ENCODE measurements around the gene UXS1. TPM values are rescaled to one million over a fixed set of nuclear protein-coding genes. Genes with fewer than 3 reads are reported as not detected.

UXS1 gene
- polyA plus RNA-seq, 3 donors: 23.4 to 33.8 (median 29.3) TPM

- no peak for DNase-seq
- Mint-ChIP-seq H3K27ac (no peak overlapping the region), H3K4me1 (no peaks in the 10 kb centered on the region), H3K4me3 (no peak overlapping the region), H3K36me3 (peaks cover 0 to 2% of the 10 kb centered on the region in 2 donors), H3K9me3 (peaks cover 35 to 52% (median 42%) of the 10 kb centered on the region in 7 donors), H3K27me3 (ENCODE audit: low read depth in 3 of 3) (peaks cover 1 to 3% (median 2%) of the 10 kb centered on the region in 3 donors)
- Histone ChIP-seq H3K36me3 (replicated peaks in 1 of 2; ENCODE audit: control insufficient read depth in 1 of 2, insufficient read depth in 2 of 2, low read length in 2 of 2) (no peaks in the 10 kb centered on the region), H3K4me2 (replicated peaks; ENCODE audit: extremely low read depth, low read length, poor library complexity, severe bottlenecking) (no peak overlapping the region), H2AFZ (ENCODE audit: insufficient read depth, low read depth, low read length, poor library complexity, severe bottlenecking) (no peak overlapping the region), H3K27me3 (ENCODE audit: control insufficient read depth in 2 of 2, insufficient read depth in 2 of 2, low read length in 2 of 2) (no peaks in the 10 kb centered on the region), H3K9me3 (replicated peaks in 1 of 2; ENCODE audit: control insufficient read depth in 1 of 2, insufficient read depth in 1 of 2, low read length in 2 of 2) (peaks cover 39 to 41% of the 10 kb centered on the region in 2 donors), H3K27ac (ENCODE audit: low read depth in 1 of 2, low read length in 2 of 2) (no peak overlapping the region), H4K20me1 (ENCODE audit: insufficient read depth, low read length) (no peaks in the 10 kb centered on the region), H3K4me3 (replicated peaks in 1 of 3; ENCODE audit: low read depth in 2 of 3, low read length in 3 of 3) (no peak overlapping the region), H3K9ac (ENCODE audit: insufficient read depth, low read length, poor library complexity, severe bottlenecking) (no peak overlapping the region), H3K4me1 (ENCODE audit: control insufficient read depth in 1 of 2, insufficient read depth in 2 of 2, low read length in 2 of 2) (no peaks in the 10 kb centered on the region), H3K79me2 (ENCODE audit: insufficient read depth, low read length) (no peaks in the 10 kb centered on the region)
- WGBS (ENCODE audit: insufficient coverage): 78% methylated on average over 2 of the region's 2 CpGs
- intact Hi-C loops (cut with micrococcal nuclease): no loop called here
- TF ChIP-seq CTCF (IDR thresholded peaks at IDR 0.05): no peak
Observed at GRCh38 chr2:106233350-106233706, 39.2 kb upstream of the UXS1 start.

- 100% methylated on average over 1 of the region's 1 CpG for WGBS (ENCODE audit: insufficient coverage)
- Mint-ChIP-seq H3K4me3 (no peak overlapping the region), H3K4me1 (no peaks in the 10 kb centered on the region), H3K36me3 (peaks cover 0 to 2% of the 10 kb centered on the region in 2 donors), H3K27me3 (ENCODE audit: low read depth in 3 of 3) (peaks cover 1 to 3% (median 2%) of the 10 kb centered on the region in 3 donors), H3K27ac (peak overlapping the region in 1 of 7 donors; percentile 18), H3K9me3 (peaks cover 35 to 52% (median 42%) of the 10 kb centered on the region in 7 donors)
- no peak overlapping the region for H3K9ac ChIP-seq (ENCODE audit: insufficient read depth, low read length, poor library complexity, severe bottlenecking)
- H3K4me1 ChIP-seq (ENCODE audit: control insufficient read depth in 1 of 2, insufficient read depth in 2 of 2, low read length in 2 of 2): no peaks in the 10 kb centered on the region
- intact Hi-C loops (cut with micrococcal nuclease): no loop called here
- no peak for TF ChIP-seq CTCF (IDR thresholded peaks at IDR 0.05)
- H3K36me3 ChIP-seq (replicated peaks in 1 of 2; ENCODE audit: control insufficient read depth in 1 of 2, insufficient read depth in 2 of 2, low read length in 2 of 2): no peaks in the 10 kb centered on the region
- no peak overlapping the region for H3K4me2 ChIP-seq (replicated peaks; ENCODE audit: extremely low read depth, low read length, poor library complexity, severe bottlenecking)
- DNase-seq: no peak
- peaks cover 39 to 41% of the 10 kb centered on the region in 2 donors for H3K9me3 ChIP-seq (replicated peaks in 1 of 2; ENCODE audit: control insufficient read depth in 1 of 2, insufficient read depth in 1 of 2, low read length in 2 of 2)
- H4K20me1 ChIP-seq (ENCODE audit: insufficient read depth, low read length): no peaks in the 10 kb centered on the region
- H3K79me2 ChIP-seq (ENCODE audit: insufficient read depth, low read length): no peaks in the 10 kb centered on the region
- no peak overlapping the region for H3K4me3 ChIP-seq (replicated peaks in 1 of 3; ENCODE audit: low read depth in 2 of 3, low read length in 3 of 3)
- no peak overlapping the region for H2AFZ ChIP-seq (ENCODE audit: insufficient read depth, low read depth, low read length, poor library complexity, severe bottlenecking)
- no peaks in the 10 kb centered on the region for H3K27me3 ChIP-seq (ENCODE audit: control insufficient read depth in 2 of 2, insufficient read depth in 2 of 2, low read length in 2 of 2)
- no peak overlapping the region for H3K27ac ChIP-seq (ENCODE audit: low read depth in 1 of 2, low read length in 2 of 2)
Observed at GRCh38 chr2:106232638-106233349, 38.7 kb upstream of the UXS1 start.

Measured in CD14-positive monocyte (primary cell).